HG02642 (cell line): ENCODE results near the gene TCF7L2.

Source experiments
- ATAC-seq: cut with Tn5 transposase; IDR thresholded peaks from one replicate; pipeline ENCODE4 v1.9.1; 2021; ENCODE audit warnings: mild to moderate bottlenecking; ENCODE audit not compliant: unreplicated experiment, poor library complexity

Gene TCF7L2

GRCh38 chr10:112989826-112990225, 39.8 kb downstream of the TCF7L2 start:
- no peak for ATAC-seq

GRCh38 chr10:112990271-112990670, 40.2 kb downstream of the TCF7L2 start:
- no peak for ATAC-seq

DNA sequence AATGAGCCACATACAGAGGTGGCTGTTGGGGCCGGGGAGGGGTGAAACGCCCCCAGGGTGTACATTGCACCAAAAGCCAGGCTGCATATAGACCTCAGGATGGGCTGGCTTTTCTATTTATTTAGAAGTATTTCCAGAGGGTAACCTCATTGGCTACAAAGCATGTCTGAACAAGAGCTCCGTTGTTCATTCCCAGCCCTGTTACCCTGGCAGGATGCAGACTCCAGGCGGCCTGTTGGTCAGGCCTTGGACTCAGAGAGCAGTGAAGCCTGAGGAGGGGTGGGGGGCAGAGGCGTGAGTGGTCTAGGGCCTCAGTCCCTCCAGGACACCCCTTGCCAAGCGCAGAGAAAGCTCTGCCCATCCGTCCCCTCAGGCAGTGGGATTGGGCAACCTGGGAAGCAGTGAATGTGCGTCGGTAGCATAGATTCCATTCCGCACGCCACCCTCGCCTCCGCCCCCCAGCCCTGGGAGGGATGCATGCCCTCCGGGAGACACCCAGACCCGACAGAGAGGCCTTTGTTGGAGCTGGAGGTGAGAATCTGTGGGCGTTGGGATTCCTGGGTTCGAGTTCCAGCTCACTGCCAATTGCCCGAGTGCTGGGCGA, 41.9 kb downstream of the TCF7L2 start:
- no peak for ATAC-seq

- ATAC-seq: no peak
Observed at GRCh38 chr10:112996462-112996861, 46.4 kb downstream of the TCF7L2 start.

GRCh38 chr10:112999102-112999501, 49.1 kb downstream of the TCF7L2 start:
- ATAC-seq: no peak

GRCh38 chr10:113000442-113000841, 50.4 kb downstream of the TCF7L2 start:
- ATAC-seq: no peak

DNA sequence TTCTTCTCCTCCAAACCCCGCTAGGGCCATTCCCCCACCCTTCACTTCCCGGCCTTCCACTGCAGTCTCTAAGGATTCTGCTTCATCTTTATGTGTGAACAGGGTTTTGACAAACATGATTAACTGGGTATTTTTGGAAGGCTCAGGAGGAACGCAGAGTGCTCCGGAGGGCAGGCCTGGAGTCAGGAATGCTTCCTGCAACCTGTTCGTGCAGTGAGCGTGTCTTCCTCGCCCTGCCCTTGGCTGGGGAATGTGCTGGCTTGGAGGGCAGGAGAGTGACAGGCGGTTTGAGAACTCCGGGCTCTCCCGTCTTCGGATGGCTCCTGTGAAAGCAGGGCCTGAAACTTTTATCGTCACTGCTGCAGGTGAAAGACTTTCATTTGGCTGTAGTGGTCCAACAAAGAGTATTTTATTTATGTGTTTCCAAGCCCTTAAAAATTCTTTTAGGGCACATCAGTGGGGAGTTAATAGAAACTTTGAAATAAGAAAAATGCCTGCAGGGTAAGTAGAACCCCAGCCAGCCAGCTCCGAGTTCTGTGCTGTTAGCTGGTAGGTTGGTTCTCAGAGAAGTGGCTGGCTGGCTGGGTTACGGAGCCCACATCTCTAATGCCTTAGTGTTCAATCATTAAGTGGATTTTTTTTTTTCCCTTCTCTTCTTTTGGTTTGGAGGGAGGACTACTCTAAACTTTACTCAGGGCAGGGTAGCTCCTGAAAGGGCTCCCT, 51.0 kb downstream of the TCF7L2 start:
- ATAC-seq: no peak

DNA sequence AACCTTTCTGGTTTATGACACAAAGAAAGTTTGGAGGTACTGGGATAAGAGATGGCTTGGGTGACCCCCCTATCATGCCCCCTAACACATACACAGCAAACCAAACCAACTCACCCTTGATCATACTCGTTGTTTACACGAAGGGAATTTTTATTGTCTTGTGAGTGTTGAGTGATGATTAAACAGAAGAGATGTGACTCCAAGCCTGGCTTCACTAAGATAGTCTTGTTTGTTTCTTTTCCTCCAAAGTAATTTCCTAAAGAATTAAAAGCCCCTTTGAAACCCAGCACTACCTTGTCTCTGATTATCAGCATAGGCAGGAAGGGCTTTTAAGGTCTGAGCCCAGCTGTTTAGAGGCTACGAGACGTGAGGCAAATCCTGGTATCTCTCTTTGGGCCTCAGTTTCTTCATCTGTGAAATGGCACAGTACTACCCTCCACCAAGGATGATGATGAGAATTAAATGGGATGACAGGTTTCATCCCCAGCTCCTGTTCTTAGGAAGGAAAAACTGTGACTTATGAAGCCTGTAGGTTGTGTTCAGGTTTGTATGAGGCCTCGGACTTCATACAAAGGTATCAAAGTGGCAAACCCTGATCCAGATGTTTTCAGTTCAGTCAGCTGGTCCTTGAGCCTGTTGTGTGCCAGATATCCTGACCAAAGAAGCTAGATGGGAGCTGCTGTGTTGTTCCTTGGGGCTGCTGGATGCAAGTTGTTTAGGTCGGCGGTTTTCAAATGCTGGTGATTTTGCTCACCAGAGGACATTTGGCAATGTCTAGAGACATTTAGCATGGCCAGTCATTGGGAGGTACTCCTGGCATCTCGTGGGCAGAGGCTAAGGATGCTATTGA, 51.8 kb downstream of the TCF7L2 start:
- ATAC-seq: no peak

GRCh38 chr10:113002449-113002777, 52.4 kb downstream of the TCF7L2 start:
- no peak for ATAC-seq

DNA sequence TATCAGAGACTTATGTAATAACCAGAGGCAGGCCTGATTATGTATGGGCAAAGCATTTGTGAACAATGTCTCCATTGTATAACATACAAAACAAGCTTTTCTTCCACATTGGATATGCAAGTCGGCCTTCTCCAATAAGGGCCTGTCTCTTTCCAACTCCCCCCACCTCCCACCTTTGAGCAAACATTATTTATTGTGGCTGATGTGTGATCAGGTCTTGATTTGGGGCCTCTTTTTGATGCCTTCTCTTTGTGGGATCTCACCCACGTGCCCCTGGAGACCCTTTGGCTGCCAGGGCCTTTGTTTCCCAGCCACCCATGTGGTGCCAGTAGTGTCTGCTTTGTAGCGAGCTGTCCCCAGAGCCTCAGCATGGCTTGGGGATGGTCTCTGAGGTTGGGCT, 53.0 kb downstream of the TCF7L2 start:
- ATAC-seq: no peak

DNA sequence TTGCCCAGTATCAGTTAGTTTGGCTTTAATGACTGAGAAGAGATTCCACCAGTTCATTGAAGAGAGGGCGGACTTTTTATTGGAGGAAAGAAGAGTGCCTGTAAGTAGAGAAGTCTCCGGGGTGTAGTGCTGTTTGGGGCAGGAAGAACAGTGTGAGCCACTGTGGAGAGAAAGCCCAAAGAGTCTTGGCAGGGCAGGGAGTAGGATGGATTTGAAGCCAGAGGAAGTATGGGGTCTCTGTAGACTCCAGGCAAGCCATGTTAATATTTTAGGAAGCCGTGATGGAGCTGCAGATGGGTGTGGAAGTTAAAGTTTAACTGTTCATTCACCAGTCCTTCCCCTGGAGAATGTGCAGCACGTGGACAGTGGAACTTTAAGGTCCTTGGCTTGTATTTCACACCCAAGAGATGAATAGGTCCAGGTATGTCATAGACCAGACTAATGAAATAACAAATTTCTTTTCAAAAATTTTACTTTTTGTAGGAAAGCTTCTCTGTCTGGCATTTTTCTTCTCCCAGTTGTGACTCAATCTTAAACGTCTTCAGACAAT, 54.1 kb downstream of the TCF7L2 start:
- ATAC-seq: no peak

DNA sequence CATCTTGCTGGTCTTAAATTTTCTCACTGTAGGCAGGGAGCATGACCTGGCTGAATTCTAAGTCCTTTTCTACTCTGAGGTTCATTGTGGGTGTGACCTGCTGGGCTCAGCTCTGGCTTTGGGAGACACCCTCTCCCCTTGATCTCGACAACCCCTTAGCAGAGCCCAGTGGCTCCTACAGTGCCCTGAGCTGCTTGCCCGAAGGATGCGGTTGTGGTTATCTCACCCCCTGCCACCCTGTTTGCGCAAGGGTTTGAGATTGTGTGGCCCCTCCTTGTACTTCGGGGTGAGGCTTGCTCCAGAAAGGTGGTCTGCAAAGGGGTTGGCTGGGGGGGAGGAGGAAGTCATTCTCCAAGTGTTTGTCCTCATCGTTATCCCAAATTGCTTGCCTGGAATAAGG, 55.3 kb downstream of the TCF7L2 start:
- ATAC-seq: no peak

GRCh38 chr10:113006656-113007342, 56.8 kb downstream of the TCF7L2 start:
- no peak for ATAC-seq

DNA sequence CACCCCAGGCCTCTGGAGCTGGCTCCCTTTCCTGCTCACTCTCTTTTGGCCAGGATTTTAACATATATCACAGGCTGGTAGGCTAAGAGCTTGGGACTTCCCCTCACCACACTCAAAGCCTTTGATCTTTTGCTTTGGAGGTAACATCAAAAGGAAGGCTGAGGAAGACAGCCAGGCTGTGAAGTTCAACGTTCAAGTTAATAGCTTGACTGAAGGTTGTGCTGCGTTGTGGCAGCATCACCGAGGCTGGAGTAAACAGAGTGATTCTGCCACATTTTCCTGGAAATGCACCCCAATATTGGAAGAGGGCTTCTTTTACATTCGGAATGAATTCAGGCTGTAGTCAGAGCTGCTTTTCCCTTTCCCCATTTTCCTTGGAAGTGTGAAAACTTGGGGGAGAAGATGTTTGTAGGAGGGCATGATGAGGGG, 57.3 kb downstream of the TCF7L2 start:
- ATAC-seq: no peak

- no peak for ATAC-seq
Observed at GRCh38 chr10:113007821-113008220, 57.8 kb downstream of the TCF7L2 start.

DNA sequence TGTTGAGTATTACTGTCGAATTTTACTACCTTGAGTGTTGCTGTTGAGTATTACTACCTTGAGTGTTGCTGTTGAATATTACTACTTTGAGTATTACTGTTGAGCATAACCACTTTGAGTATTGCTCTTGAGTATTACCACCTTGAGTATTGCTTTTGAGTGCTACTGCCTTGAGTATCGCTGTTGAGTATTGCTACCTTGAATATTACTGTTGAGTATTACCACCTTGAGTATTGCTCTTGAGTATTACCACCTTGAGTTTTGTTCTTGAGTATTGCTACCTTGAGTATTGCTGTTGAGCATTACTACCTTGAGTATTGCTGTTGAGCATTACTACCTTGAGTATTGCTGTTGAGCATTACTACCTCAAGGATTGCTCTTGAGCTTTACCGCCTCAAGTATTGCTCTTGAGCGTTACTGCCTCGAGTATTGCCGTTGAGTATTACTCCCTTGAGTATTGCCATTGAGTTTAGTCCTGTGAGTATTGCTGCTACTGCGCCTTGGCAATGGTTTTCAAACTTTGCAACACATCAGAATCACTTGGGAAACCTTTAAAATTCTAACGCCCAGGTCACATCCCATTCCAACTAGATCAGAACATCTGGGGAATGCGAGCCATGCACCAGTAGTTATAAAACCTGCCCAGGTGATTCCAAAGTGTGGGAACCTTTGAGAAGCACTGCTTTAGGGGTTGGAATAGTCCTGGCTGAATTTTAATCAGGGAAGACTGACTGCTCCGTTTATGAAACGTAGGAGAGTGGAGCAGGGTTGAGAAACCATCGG, 61.7 kb downstream of the TCF7L2 start:
- ATAC-seq: no peak

- no peak for ATAC-seq
Observed at GRCh38 chr10:113015201-113015600, 65.2 kb downstream of the TCF7L2 start.

DNA sequence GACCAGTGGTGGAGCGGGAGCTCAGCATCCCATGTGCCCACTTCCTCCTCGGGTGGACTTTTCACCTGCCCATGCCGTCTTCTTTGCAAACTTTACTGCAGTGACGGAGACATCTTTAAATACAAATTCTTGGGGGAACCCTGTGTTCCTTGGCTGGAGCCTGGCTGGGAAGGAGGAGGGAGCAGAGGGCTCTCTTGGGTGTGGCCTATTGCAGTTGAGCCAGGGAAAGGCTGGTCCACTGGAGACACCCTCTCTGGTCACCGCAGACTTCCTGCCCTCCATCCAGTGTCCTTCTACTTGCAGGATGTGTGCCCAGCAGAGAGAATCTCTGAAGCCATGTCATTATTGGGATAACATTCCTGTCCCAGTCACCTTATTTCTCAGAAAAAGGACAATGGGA, 67.3 kb downstream of the TCF7L2 start:
- ATAC-seq: no peak

DNA sequence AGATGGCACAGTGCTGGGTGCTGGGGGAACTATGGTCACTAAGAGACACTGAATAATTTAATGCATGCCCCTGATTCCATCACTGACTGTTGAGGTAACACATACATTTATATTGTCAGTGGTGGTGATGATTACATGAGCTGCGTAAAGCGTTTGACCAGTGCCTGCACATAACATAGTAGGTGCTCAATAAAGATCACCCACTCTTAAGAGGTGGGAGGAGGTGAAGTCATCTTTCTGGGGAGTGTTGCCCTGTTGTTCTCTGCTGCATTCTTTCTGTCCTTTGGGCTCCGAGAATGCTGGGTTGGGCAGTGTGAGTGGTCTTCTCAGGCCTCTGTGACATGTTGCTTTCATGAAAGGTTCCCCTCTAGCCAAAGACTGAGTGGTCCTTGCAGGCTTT, 68.0 kb downstream of the TCF7L2 start:
- ATAC-seq: no peak

DNA sequence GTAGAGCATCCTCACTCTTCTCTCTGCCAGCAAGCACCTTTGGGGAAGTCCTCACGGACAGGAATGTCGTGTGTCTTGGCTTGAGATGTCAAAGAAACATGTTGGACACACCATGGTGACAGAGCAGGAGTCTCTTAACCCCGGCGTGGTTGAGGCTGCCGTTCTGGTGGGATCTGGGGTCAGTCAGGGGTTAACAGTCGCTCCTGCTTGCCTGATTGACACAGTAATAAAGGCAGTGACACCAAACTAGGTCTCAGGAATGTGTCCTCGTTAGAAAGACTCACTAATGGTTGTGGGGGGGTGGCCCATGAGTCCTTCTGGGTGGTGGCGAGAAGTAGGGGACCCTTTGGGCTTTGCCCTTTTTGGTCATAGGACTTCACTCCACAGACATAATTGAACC, 69.0 kb downstream of the TCF7L2 start:
- ATAC-seq: no peak
